ENCODE measurements around the gene AMMECR1. TPM values are rescaled to one million over a fixed set of nuclear protein-coding genes. Genes with fewer than 3 reads are reported as not detected.

The AMMECR1 gene
- total RNA-seq, 1 donor from 2014 or later: 17.8 TPM

- Mint-ChIP-seq H3K36me3 (ENCODE audit: low read depth) (peaks cover 3% of the 10 kb centered on the region), H3K4me3 (ENCODE audit: unreplicated experiment) (no peak overlapping the region), H3K27me3 (ENCODE audit: low read depth) (no peaks in the 10 kb centered on the region), H3K27ac (ENCODE audit: unreplicated experiment) (peak overlapping the region; percentile 74), H3K4me1 (ENCODE audit: low read depth) (peaks cover 24% of the 10 kb centered on the region), H3K9me3 (ENCODE audit: low read depth) (no peaks in the 10 kb centered on the region)
- TF ChIP-seq, protein P1, sequence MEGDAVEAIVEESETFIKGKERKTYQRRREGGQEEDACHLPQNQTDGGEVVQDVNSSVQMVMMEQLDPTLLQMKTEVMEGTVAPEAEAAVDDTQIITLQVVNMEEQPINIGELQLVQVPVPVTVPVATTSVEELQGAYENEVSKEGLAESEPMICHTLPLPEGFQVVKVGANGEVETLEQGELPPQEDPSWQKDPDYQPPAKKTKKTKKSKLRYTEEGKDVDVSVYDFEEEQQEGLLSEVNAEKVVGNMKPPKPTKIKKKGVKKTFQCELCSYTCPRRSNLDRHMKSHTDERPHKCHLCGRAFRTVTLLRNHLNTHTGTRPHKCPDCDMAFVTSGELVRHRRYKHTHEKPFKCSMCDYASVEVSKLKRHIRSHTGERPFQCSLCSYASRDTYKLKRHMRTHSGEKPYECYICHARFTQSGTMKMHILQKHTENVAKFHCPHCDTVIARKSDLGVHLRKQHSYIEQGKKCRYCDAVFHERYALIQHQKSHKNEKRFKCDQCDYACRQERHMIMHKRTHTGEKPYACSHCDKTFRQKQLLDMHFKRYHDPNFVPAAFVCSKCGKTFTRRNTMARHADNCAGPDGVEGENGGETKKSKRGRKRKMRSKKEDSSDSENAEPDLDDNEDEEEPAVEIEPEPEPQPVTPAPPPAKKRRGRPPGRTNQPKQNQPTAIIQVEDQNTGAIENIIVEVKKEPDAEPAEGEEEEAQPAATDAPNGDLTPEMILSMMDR (IDR thresholded peaks at IDR 0.05): no peak
- DNase-seq (ENCODE audit: low spot score): no peak
Measured at GRCh38 chrX:110168585-110168984, 149.3 kb downstream of the AMMECR1 start.

- peaks cover 18% of the 10 kb centered on the region for H3K4me1 Mint-ChIP-seq (ENCODE audit: low read depth)
- TF ChIP-seq, protein P1 (IDR thresholded peaks at IDR 0.05): peak; percentile 83
- H3K4me3 Mint-ChIP-seq (ENCODE audit: unreplicated experiment): no peak overlapping the region
- peaks cover 3% of the 10 kb centered on the region for H3K36me3 Mint-ChIP-seq (ENCODE audit: low read depth)
- no peaks in the 10 kb centered on the region for H3K9me3 Mint-ChIP-seq (ENCODE audit: low read depth)
- peak overlapping the region; percentile 74 for H3K27ac Mint-ChIP-seq (ENCODE audit: unreplicated experiment)
- H3K27me3 Mint-ChIP-seq (ENCODE audit: low read depth): no peaks in the 10 kb centered on the region
- no peak for DNase-seq (ENCODE audit: low spot score)
Measured at GRCh38 chrX:110167952-110168451, 149.9 kb downstream of the AMMECR1 start.

- no peaks in the 10 kb centered on the region for H3K9me3 Mint-ChIP-seq (ENCODE audit: low read depth)
- H3K4me1 Mint-ChIP-seq (ENCODE audit: low read depth): peaks cover 5% of the 10 kb centered on the region
- H3K36me3 Mint-ChIP-seq (ENCODE audit: low read depth): no peaks in the 10 kb centered on the region
- no peaks in the 10 kb centered on the region for H3K27me3 Mint-ChIP-seq (ENCODE audit: low read depth)
- TF ChIP-seq, protein P1 (IDR thresholded peaks at IDR 0.05): no peak
- no peak overlapping the region for H3K4me3 Mint-ChIP-seq (ENCODE audit: unreplicated experiment)
- H3K27ac Mint-ChIP-seq (ENCODE audit: unreplicated experiment): no peak overlapping the region
- no peak for DNase-seq (ENCODE audit: low spot score)
Measured at GRCh38 chrX:110163488-110163887, 154.4 kb downstream of the AMMECR1 start.

DNA sequence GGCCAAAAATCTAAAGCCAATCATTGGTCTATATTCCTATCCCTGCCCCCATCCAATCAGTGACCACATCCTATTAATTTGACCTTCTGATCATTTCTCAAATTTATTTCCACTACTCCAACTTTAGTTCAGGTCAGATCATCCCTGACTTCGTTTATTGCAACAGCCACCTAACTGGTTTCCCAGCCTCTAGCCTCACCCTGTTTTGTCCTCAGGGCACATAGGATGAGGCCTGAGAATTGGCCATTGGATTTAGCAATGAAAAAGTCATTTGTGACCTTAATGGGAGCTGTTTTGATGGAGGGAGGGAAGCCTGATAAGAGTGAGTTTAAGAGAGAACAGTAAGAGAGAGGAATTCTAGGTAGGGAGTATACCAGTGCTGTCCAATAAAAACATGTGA, 155.0 kb downstream of the AMMECR1 start:
- no peaks in the 10 kb centered on the region for H3K27me3 Mint-ChIP-seq (ENCODE audit: low read depth)
- TF ChIP-seq, protein P1 (IDR thresholded peaks at IDR 0.05): no peak
- DNase-seq (ENCODE audit: low spot score): no peak
- H3K36me3 Mint-ChIP-seq (ENCODE audit: low read depth): no peaks in the 10 kb centered on the region
- H3K4me1 Mint-ChIP-seq (ENCODE audit: low read depth): no peaks in the 10 kb centered on the region
- H3K9me3 Mint-ChIP-seq (ENCODE audit: low read depth): no peaks in the 10 kb centered on the region
- H3K4me3 Mint-ChIP-seq (ENCODE audit: unreplicated experiment): no peak overlapping the region
- no peak overlapping the region for H3K27ac Mint-ChIP-seq (ENCODE audit: unreplicated experiment)

DNA sequence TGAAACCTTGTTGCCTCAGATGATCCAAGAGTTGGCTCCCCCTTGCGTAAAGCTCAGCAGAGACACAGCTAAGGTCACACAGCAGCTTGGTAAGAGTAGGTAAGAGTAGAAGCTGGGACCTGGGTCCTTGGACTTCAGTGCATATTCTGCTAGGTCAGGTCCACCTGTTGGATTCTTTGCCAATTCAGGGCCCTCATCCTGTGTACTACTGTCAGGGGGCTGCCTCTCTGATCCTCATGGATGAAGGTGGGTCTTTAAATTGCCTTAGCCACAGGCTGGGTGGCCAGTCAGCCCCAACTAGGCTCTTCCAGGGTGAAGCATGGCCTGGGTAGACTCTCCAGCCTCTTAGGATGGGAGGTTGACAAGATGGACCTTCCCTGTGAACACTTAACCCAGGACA, 155.8 kb downstream of the AMMECR1 start:
- no peaks in the 10 kb centered on the region for H3K4me1 Mint-ChIP-seq (ENCODE audit: low read depth)
- no peaks in the 10 kb centered on the region for H3K27me3 Mint-ChIP-seq (ENCODE audit: low read depth)
- no peak for DNase-seq (ENCODE audit: low spot score)
- H3K27ac Mint-ChIP-seq (ENCODE audit: unreplicated experiment): no peak overlapping the region
- H3K36me3 Mint-ChIP-seq (ENCODE audit: low read depth): no peaks in the 10 kb centered on the region
- TF ChIP-seq, protein P1 (IDR thresholded peaks at IDR 0.05): no peak
- H3K4me3 Mint-ChIP-seq (ENCODE audit: unreplicated experiment): no peak overlapping the region
- no peaks in the 10 kb centered on the region for H3K9me3 Mint-ChIP-seq (ENCODE audit: low read depth)
